ENCODE measurements around the gene ATG9A. TPM values are rescaled to one million over a fixed set of nuclear protein-coding genes. Genes with fewer than 3 reads are reported as not detected.

ATG9A gene
- polyA plus RNA-seq, 3 donors = 24.7 to 55.2 (median 26.3) TPM

DNA sequence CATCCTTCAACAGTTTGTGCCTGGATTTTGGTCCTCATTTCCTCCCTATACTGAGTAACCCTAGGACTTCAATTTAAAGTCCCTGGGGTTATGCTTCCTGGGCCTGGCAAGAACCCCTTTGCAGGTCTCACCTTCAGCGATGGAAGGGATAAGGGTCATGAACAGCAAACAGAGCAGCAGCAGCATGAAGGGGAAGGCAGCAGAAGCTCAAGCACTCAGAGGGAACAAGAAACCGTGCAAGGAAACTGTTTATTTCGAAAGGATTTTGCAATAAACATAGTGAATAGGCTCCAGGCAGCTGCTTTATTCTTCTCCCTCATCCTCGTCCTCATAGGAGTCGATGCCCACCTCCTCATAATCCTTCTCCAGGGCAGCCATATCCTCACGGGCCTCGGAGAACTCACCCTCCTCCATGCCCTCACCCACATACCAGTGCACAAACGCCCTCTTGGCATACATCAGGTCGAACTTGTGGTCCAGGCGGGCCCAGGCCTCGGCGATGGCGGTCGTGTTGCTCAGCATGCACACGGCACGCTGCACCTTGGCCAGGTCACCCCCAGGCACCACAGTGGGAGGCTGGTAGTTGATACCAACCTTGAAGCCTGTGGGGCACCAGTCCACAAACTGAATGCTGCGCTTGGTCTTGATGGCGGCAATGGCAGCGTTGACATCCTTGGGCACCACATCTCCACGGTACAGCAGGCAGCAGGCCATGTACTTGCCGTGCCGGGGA lies 20.8 kb upstream of the ATG9A start:
- Mint-ChIP-seq H3K36me3 (peaks cover 28 to 47% of the 10 kb centered on the region in 2 donors), H3K27me3 (ENCODE audit: low read depth in 3 of 3) (peaks cover 0 to 3% (median 0%) of the 10 kb centered on the region in 3 donors), H3K4me3 (peak overlapping the region; percentile 88 to 90), H3K4me1 (peaks cover 71% of the 10 kb centered on the region), H3K9me3 (no peaks in the 10 kb centered on the region), H3K27ac (peak overlapping the region; percentile 84 to 95 (median 93))
- Histone ChIP-seq H3K4me2 (replicated peaks; ENCODE audit: extremely low read depth, low read length, poor library complexity, severe bottlenecking) (peak overlapping the region; percentile 82), H3K9me3 (replicated peaks in 1 of 2; ENCODE audit: control insufficient read depth in 1 of 2, insufficient read depth in 1 of 2, low read length in 2 of 2) (no peaks in the 10 kb centered on the region), H3K36me3 (replicated peaks in 1 of 2; ENCODE audit: control insufficient read depth in 1 of 2, insufficient read depth in 2 of 2, low read length in 2 of 2) (peaks cover 19 to 35% of the 10 kb centered on the region in 2 donors), H3K4me1 (ENCODE audit: control insufficient read depth in 1 of 2, insufficient read depth in 2 of 2, low read length in 2 of 2) (peaks cover 77 to 91% of the 10 kb centered on the region in 2 donors), H2AFZ (ENCODE audit: insufficient read depth, low read depth, low read length, poor library complexity, severe bottlenecking) (no peak overlapping the region), H3K4me3 (replicated peaks in 1 of 3; ENCODE audit: low read depth in 2 of 3, low read length in 3 of 3) (peak overlapping the region; percentile 19 to 96 (median 25)), H3K9ac (ENCODE audit: insufficient read depth, low read length, poor library complexity, severe bottlenecking) (peak overlapping the region; percentile 50), H4K20me1 (ENCODE audit: insufficient read depth, low read length) (peaks cover 30% of the 10 kb centered on the region), H3K79me2 (ENCODE audit: insufficient read depth, low read length) (peaks cover 89% of the 10 kb centered on the region), H3K27ac (ENCODE audit: low read depth in 1 of 2, low read length in 2 of 2) (peak overlapping the region; percentile 80 to 90), H3K27me3 (ENCODE audit: control insufficient read depth in 2 of 2, insufficient read depth in 2 of 2, low read length in 2 of 2) (no peaks in the 10 kb centered on the region)
- DNase-seq = peak in 2 of 3 donors; percentile 27 to 57
- intact Hi-C loops (cut with micrococcal nuclease) = loop anchor here (5.0 kb wide), 2 partner anchors 33 to 73 kb away; partner anchors contain the start of genes ABCB6 (in 2 of the 2), CNPPD1 (in 1 of the 2) and RETREG2 (in 1 of the 2)
- WGBS (ENCODE audit: insufficient coverage) = 66% methylated on average over 20 of the region's 22 CpGs
- TF ChIP-seq, protein P1, sequence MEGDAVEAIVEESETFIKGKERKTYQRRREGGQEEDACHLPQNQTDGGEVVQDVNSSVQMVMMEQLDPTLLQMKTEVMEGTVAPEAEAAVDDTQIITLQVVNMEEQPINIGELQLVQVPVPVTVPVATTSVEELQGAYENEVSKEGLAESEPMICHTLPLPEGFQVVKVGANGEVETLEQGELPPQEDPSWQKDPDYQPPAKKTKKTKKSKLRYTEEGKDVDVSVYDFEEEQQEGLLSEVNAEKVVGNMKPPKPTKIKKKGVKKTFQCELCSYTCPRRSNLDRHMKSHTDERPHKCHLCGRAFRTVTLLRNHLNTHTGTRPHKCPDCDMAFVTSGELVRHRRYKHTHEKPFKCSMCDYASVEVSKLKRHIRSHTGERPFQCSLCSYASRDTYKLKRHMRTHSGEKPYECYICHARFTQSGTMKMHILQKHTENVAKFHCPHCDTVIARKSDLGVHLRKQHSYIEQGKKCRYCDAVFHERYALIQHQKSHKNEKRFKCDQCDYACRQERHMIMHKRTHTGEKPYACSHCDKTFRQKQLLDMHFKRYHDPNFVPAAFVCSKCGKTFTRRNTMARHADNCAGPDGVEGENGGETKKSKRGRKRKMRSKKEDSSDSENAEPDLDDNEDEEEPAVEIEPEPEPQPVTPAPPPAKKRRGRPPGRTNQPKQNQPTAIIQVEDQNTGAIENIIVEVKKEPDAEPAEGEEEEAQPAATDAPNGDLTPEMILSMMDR (IDR thresholded peaks at IDR 0.05) = no peak

DNA sequence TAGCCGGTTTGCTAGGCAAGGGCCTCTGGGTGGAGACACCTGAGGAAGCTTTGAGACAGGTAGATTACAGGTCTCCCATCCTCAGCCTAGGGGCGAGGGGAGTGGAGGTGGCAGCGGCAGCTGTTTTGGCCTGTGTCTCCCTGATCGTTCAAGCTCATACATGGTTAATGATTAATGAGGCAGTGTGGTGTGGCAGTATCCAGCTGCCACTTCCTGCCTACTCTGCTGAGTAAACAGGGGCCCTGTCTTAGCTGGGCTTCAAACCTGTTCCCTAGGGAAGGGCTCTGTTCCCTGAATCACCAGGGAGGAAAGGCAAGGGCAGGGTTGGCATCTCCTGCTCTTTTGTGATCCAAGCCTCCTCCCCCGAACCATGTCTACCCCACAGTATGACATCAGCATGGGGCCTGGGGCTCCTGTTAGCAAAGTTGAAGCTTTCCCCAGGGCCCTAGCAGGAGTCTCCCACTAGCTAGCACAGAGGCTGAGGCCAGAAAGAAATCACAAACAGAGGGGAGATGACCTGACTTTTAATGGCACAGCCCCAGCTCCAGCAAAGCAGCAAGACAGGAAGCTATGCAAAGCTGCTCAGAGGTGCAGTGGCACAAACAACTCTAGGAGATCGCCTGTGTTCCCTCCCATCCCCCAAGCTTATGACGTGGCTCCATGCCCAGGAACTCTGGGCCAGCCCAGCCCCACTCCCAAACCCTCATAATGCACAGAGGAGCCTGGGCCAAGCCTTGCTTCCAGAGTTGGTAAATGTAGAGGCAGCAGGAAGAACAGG lies 20.0 kb upstream of the ATG9A start:
- Histone ChIP-seq H3K27ac (ENCODE audit: low read depth in 1 of 2, low read length in 2 of 2) (peak overlapping the region; percentile 80 to 90), H3K4me3 (replicated peaks in 1 of 3; ENCODE audit: low read depth in 2 of 3, low read length in 3 of 3) (peak overlapping the region; percentile 19 to 96 (median 25)), H3K27me3 (ENCODE audit: control insufficient read depth in 2 of 2, insufficient read depth in 2 of 2, low read length in 2 of 2) (no peaks in the 10 kb centered on the region), H3K4me2 (replicated peaks; ENCODE audit: extremely low read depth, low read length, poor library complexity, severe bottlenecking) (peak overlapping the region; percentile 82), H3K36me3 (replicated peaks in 1 of 2; ENCODE audit: control insufficient read depth in 1 of 2, insufficient read depth in 2 of 2, low read length in 2 of 2) (peaks cover 19 to 35% of the 10 kb centered on the region in 2 donors), H3K4me1 (ENCODE audit: control insufficient read depth in 1 of 2, insufficient read depth in 2 of 2, low read length in 2 of 2) (peaks cover 80 to 96% of the 10 kb centered on the region in 2 donors), H3K79me2 (ENCODE audit: insufficient read depth, low read length) (peaks cover 89% of the 10 kb centered on the region), H2AFZ (ENCODE audit: insufficient read depth, low read depth, low read length, poor library complexity, severe bottlenecking) (no peak overlapping the region), H3K9ac (ENCODE audit: insufficient read depth, low read length, poor library complexity, severe bottlenecking) (peak overlapping the region; percentile 50), H3K9me3 (replicated peaks in 1 of 2; ENCODE audit: control insufficient read depth in 1 of 2, insufficient read depth in 1 of 2, low read length in 2 of 2) (no peaks in the 10 kb centered on the region), H4K20me1 (ENCODE audit: insufficient read depth, low read length) (peaks cover 30% of the 10 kb centered on the region)
- Mint-ChIP-seq H3K4me1 (peaks cover 72% of the 10 kb centered on the region), H3K27ac (peak overlapping the region; percentile 84 to 95 (median 93)), H3K27me3 (ENCODE audit: low read depth in 3 of 3) (peaks cover 0 to 3% (median 0%) of the 10 kb centered on the region in 3 donors), H3K4me3 (peak overlapping the region; percentile 88 to 90), H3K9me3 (no peaks in the 10 kb centered on the region), H3K36me3 (peaks cover 28 to 47% of the 10 kb centered on the region in 2 donors)
- TF ChIP-seq, protein P1 (IDR thresholded peaks at IDR 0.05) = no peak
- DNase-seq = peak in 2 of 3 donors; percentile 26 to 51
- 0% methylated on average over 1 of the region's 7 CpGs for WGBS (ENCODE audit: insufficient coverage)
- intact Hi-C loops (cut with micrococcal nuclease) = loop anchor here in 1 of 2 donors (2.0 kb wide), 1 partner anchor 19 kb away; no protein-coding TSS in a partner anchor
